Esophagus squamous epithelium (tissue), 4 donors: ENCODE measurements around the gene OR5B17.

Source experiments
- CTCF ChIP-seq, 6 experiments: fragments of 450-650 bp in 4 of 6; fragments of 200-600 bp in 2 of 6; sonication (generic) in 2 of 6; IDR thresholded peaks; one replicate each; pipeline ENCODE4 v1.5.1; 2016 to 2019; ENCODE audit warnings: antibody characterized with exemption in 6 of 6, mild to moderate bottlenecking in 4 of 6, moderate library complexity in 4 of 6
- POLR2A ChIP-seq, 4 donors: fragments of 450-650 bp; IDR thresholded peaks; one replicate each; pipeline ENCODE4 v1.6.1; 2017; ENCODE audit warnings: antibody characterized with exemption in 4 of 4, mild to moderate bottlenecking in 4 of 4, moderate library complexity in 3 of 4

- no peak for TF ChIP-seq POLR2A (IDR thresholded peaks at IDR 0.05)
- no peak for TF ChIP-seq CTCF (IDR thresholded peaks at IDR 0.05)
Measured at GRCh38 chr11:58395581-58395980, 36.7 kb upstream of the OR5B17 start.
